Endodermal cell (in vitro differentiated cells): Measurements from ENCODE around the gene KRTAP4-9. TPM values are rescaled to one million over a fixed set of nuclear protein-coding genes. Genes with fewer than 3 reads are reported as not detected.
"Not testable (repeated sequence)": the region's sequence is repeated elsewhere in the genome, so short reads cannot be mapped to it uniquely, and the experiment has no call there.

ENCODE experiments used
- DNase-seq: peaks from one replicate; pipeline ENCODE4 v3.0.0-alpha.2; 2017
- H3K27ac ChIP-seq: 2 replicates; pipeline ENCODE4 v1.5.1; 2013; ENCODE audit warnings: mild to moderate bottlenecking, low read depth, low read length, moderate library complexity
- H3K27me3 ChIP-seq: 2 replicates; pipeline ENCODE4 v1.6.1; 2013; ENCODE audit warnings: mild to moderate bottlenecking, low read length, moderate library complexity; ENCODE audit not compliant: insufficient read depth, control insufficient read depth, poor library complexity, severe bottlenecking
- H3K36me3 ChIP-seq: 2 replicates; pipeline ENCODE4 v1.7.0; 2013; ENCODE audit warnings: mild to moderate bottlenecking, low read length, moderate library complexity; ENCODE audit not compliant: control insufficient read depth, insufficient read depth
- H3K4me1 ChIP-seq: one replicate; pipeline ENCODE4 v1.7.0; 2013; ENCODE audit warnings: low read length; ENCODE audit not compliant: control insufficient read depth, insufficient read depth
- H3K4me3 ChIP-seq: 2 replicates; pipeline ENCODE4 v1.5.1; 2013; ENCODE audit warnings: mild to moderate bottlenecking, low read length, moderate library complexity
- H3K9ac ChIP-seq: 2 replicates; pipeline ENCODE4 v1.6.1; 2013; ENCODE audit warnings: mild to moderate bottlenecking, low read length, moderate library complexity; ENCODE audit not compliant: poor library complexity, severe bottlenecking; ENCODE audit errors: extremely low read depth
- H3K9me3 ChIP-seq: 2 replicates; pipeline ENCODE4 v1.6.1; 2013; ENCODE audit warnings: mild to moderate bottlenecking, low read length, moderate library complexity; ENCODE audit not compliant: control insufficient read depth
- H3K27ac Mint-ChIP-seq: 2 replicates; pipeline ENCODE4 v1.8.0; 2020; ENCODE audit warnings: mixed read lengths
- H3K27me3 Mint-ChIP-seq: 2 replicates; pipeline ENCODE4 v1.8.0; 2021; ENCODE audit warnings: mild to moderate bottlenecking, mixed read lengths; ENCODE audit not compliant: insufficient read depth
- H3K36me3 Mint-ChIP-seq: 2 replicates; pipeline ENCODE4 v1.8.0; 2020; ENCODE audit warnings: low read depth, mixed read lengths
- H3K4me1 Mint-ChIP-seq: 2 replicates; pipeline ENCODE4 v1.8.0; 2020; ENCODE audit warnings: mixed read lengths
- H3K4me3 Mint-ChIP-seq: 2 replicates; pipeline ENCODE4 v1.8.0; 2020; ENCODE audit warnings: mild to moderate bottlenecking, moderate library complexity, mixed read lengths
- H3K9me3 Mint-ChIP-seq: 2 replicates; pipeline ENCODE4 v1.8.0; 2020; ENCODE audit warnings: mild to moderate bottlenecking, mixed read lengths
- CTCF ChIP-seq: fragments of 200-600 bp; sonication (generic); conservative IDR thresholded peaks from 2 replicates; pipeline ENCODE4 v1.5.0; 2021; ENCODE audit warnings: antibody characterized with exemption, mild to moderate bottlenecking
- WGBS, 2 experiments: methylation state at CpG; one replicate each; pipeline versions ENCODE4 v1.1.5 to v1.1.7; 2013; ENCODE audit warnings: missing lambda C conversion rate in 2 of 2, mixed read lengths in 1 of 2; ENCODE audit not compliant: insufficient coverage in 1 of 2, insufficient read length in 1 of 2; 5-methylcytosine and 5-hydroxymethylcytosine counted together
- total RNA-seq, 2 donors: library from RNA; stranded (reverse); fragmentation: NEBNext Ultra II Directional in 1 of 2; extraction: Animal tissue kit (Norgen Biotek cat#: 25700) in 1 of 2; gene quantifications; 2 replicates in 1 of 2; 3 replicates in 1 of 2; pipeline ENCODE4 v1.2.1, GENCODE V29; 2021

The KRTAP4-9 gene
- total RNA-seq, 2 donors from 2014 or later: not detected

GRCh38 chr17:41073676-41074075, 31.5 kb upstream of the KRTAP4-9 start:
- Histone ChIP-seq H3K4me3 (no peak overlapping the region), H3K27me3 (no peaks in the 10 kb centered on the region), H3K9me3 (no peaks in the 10 kb centered on the region), H3K9ac (no peak overlapping the region), H3K27ac (no peak overlapping the region), H3K4me1 (no peaks in the 10 kb centered on the region), H3K36me3 (no peaks in the 10 kb centered on the region)
- no peak for TF ChIP-seq CTCF
- 89 to 95% methylated on average over 2 of the region's 2 CpGs for WGBS, 2 experiments
- H3K27me3 Mint-ChIP-seq: peaks cover 5% of the 10 kb centered on the region
- DNase-seq: no peak
- no peak overlapping the region for H3K4me3 Mint-ChIP-seq
- no peak overlapping the region for H3K27ac Mint-ChIP-seq
- H3K4me1 Mint-ChIP-seq: no peaks in the 10 kb centered on the region
- no peaks in the 10 kb centered on the region for H3K36me3 Mint-ChIP-seq
- no peaks in the 10 kb centered on the region for H3K9me3 Mint-ChIP-seq

GRCh38 chr17:41076788-41077187, 28.4 kb upstream of the KRTAP4-9 start:
- no peaks in the 10 kb centered on the region for H3K27me3 ChIP-seq

GRCh38 chr17:41082626-41083025, 22.6 kb upstream of the KRTAP4-9 start:
- Mint-ChIP-seq H3K9me3 (peaks cover 2% of the 10 kb centered on the region), H3K4me1 (no peaks in the 10 kb centered on the region), H3K27ac (no peak overlapping the region), H3K36me3 (no peaks in the 10 kb centered on the region), H3K27me3 (peaks cover 2% of the 10 kb centered on the region), H3K4me3 (no peak overlapping the region)
- Histone ChIP-seq H3K27ac (no peak overlapping the region), H3K36me3 (no peaks in the 10 kb centered on the region), H3K4me1 (no peaks in the 10 kb centered on the region), H3K4me3 (no peak overlapping the region), H3K27me3 (no peaks in the 10 kb centered on the region), H3K9ac (no peak overlapping the region), H3K9me3 (no peaks in the 10 kb centered on the region)
- 78 to 87% methylated on average over 2 to 4 of the region's 4 CpGs for WGBS, 2 experiments
- no peak for TF ChIP-seq CTCF
- DNase-seq: no peak

More at GRCh38 chr17:41076788-41077187, 28.4 kb upstream of the KRTAP4-9 start:
- no peak for DNase-seq
- H3K9me3 Mint-ChIP-seq: no peaks in the 10 kb centered on the region
- H3K36me3 ChIP-seq: no peaks in the 10 kb centered on the region
- H3K36me3 Mint-ChIP-seq: no peaks in the 10 kb centered on the region
- no peak overlapping the region for H3K27ac ChIP-seq
- H3K9me3 ChIP-seq: no peaks in the 10 kb centered on the region
- peaks cover 5% of the 10 kb centered on the region for H3K27me3 Mint-ChIP-seq
- no peak overlapping the region for H3K27ac Mint-ChIP-seq
- no peaks in the 10 kb centered on the region for H3K4me1 Mint-ChIP-seq
- no peak overlapping the region for H3K9ac ChIP-seq
- H3K4me3 ChIP-seq: no peak overlapping the region
- H3K4me3 Mint-ChIP-seq: no peak overlapping the region
- no peak for TF ChIP-seq CTCF
- H3K4me1 ChIP-seq: no peaks in the 10 kb centered on the region

- H3K4me1 ChIP-seq, H3K4me3 ChIP-seq, H3K9me3 Mint-ChIP-seq, H3K9ac ChIP-seq, H3K4me1 Mint-ChIP-seq, H3K27me3 ChIP-seq, H3K36me3 ChIP-seq, H3K36me3 Mint-ChIP-seq, H3K27ac Mint-ChIP-seq, DNase-seq, H3K4me3 Mint-ChIP-seq, H3K9me3 ChIP-seq, H3K27ac ChIP-seq, H3K27me3 Mint-ChIP-seq: not testable (repeated sequence)
- WGBS, 2 experiments: 40 to 67% methylated on average over 1 of the region's 2 CpGs
Observed at GRCh38 chr17:41083427-41083826, 21.8 kb upstream of the KRTAP4-9 start.

GRCh38 chr17:41084100-41084856, 20.9 kb upstream of the KRTAP4-9 start, which contains the start of gene KRTAP4-7:
Gene KRTAP4-7 (plus strand): TSS chr17:41084150. CDS start chr17:41084207, 57 bp downstream.
- not testable (repeated sequence) for H3K27ac ChIP-seq, H3K27ac Mint-ChIP-seq, H3K36me3 ChIP-seq, H3K4me3 ChIP-seq, H3K4me3 Mint-ChIP-seq, H3K27me3 Mint-ChIP-seq, H3K9me3 ChIP-seq, DNase-seq, H3K9ac ChIP-seq, H3K4me1 Mint-ChIP-seq, H3K27me3 ChIP-seq, H3K4me1 ChIP-seq, H3K36me3 Mint-ChIP-seq, H3K9me3 Mint-ChIP-seq
- 70 to 88% methylated on average over 3 to 13 of the region's 14 CpGs for WGBS, 2 experiments
